Neutrophil (primary cell): ENCODE measurements around the gene GRM8.

Experiments
- H3K27ac ChIP-seq: fragments of 200-600 bp; sonication (generic); 2 replicates; pipeline ENCODE4 v1.5.1; 2016; ENCODE audit warnings: mild to moderate bottlenecking, moderate library complexity
- H3K27me3 ChIP-seq: fragments of 200-600 bp; sonication (generic); 2 replicates; pipeline ENCODE4 v1.6.0; 2016; ENCODE audit warnings: mild to moderate bottlenecking
- H3K36me3 ChIP-seq: fragments of 200-600 bp; sonication (generic); 2 replicates; pipeline ENCODE4 v1.5.1; 2017
- H3K4me1 ChIP-seq, 2 experiments: fragments of 200-600 bp in 1 of 2; sonication (generic) in 1 of 2; 1 replicate in 1 of 2; 2 replicates in 1 of 2; pipeline versions ENCODE4 v1.5.1 to v1.6.1; 2013 to 2016; ENCODE audit warnings: low read depth in 1 of 2, low read length in 1 of 2, mild to moderate bottlenecking in 1 of 2, moderate library complexity in 1 of 2; ENCODE audit not compliant: control insufficient read depth in 1 of 2, insufficient read depth in 1 of 2
- H3K4me3 ChIP-seq, 2 experiments: fragments of 200-600 bp in 1 of 2; sonication (generic) in 1 of 2; 1 replicate in 1 of 2; 2 replicates in 1 of 2; pipeline ENCODE4 v1.5.1; 2013 to 2016; ENCODE audit warnings: low read depth in 1 of 2, low read length in 1 of 2, mild to moderate bottlenecking in 1 of 2, moderate library complexity in 1 of 2
- H3K9me3 ChIP-seq: fragments of 200-600 bp; sonication (generic); 2 replicates; pipeline ENCODE4 v1.5.1; 2016
- CTCF ChIP-seq: fragments of 200-600 bp; sonication (generic); IDR thresholded peaks from 2 replicates; pipeline ENCODE4 v1.5.1; 2016; ENCODE audit warnings: antibody characterized with exemption

The GRM8 gene

GRCh38 chr7:126819197-126819484 lies 433.6 kb downstream of the GRM8 start:
- Histone ChIP-seq H3K27me3 (no peaks in the 10 kb centered on the region), H3K36me3 (no peaks in the 10 kb centered on the region), H3K9me3 (no peaks in the 10 kb centered on the region), H3K4me1 (no peaks in the 10 kb centered on the region), H3K27ac (no peak overlapping the region), H3K4me3 (no peak overlapping the region)
- TF ChIP-seq CTCF = no peak

- Histone ChIP-seq H3K4me3 (no peak overlapping the region), H3K27me3 (no peaks in the 10 kb centered on the region), H3K4me1 (no peaks in the 10 kb centered on the region), H3K36me3 (no peaks in the 10 kb centered on the region), H3K27ac (no peak overlapping the region), H3K9me3 (no peaks in the 10 kb centered on the region)
- no peak for TF ChIP-seq CTCF
Measured at GRCh38 chr7:126818393-126819196, 434.1 kb downstream of the GRM8 start.

- H3K27ac ChIP-seq = no peak overlapping the region
- H3K9me3 ChIP-seq = no peaks in the 10 kb centered on the region
- H3K4me1 ChIP-seq = no peaks in the 10 kb centered on the region
- no peak overlapping the region for H3K4me3 ChIP-seq
- H3K27me3 ChIP-seq = no peaks in the 10 kb centered on the region
- no peaks in the 10 kb centered on the region for H3K36me3 ChIP-seq
- TF ChIP-seq CTCF = no peak
Measured at GRCh38 chr7:126809188-126809587, 443.6 kb downstream of the GRM8 start.

- Histone ChIP-seq H3K27me3 (no peaks in the 10 kb centered on the region), H3K36me3 (no peaks in the 10 kb centered on the region), H3K4me3 (no peak overlapping the region), H3K4me1 (no peaks in the 10 kb centered on the region), H3K27ac (no peak overlapping the region), H3K9me3 (no peaks in the 10 kb centered on the region)
- no peak for TF ChIP-seq CTCF
Measured at GRCh38 chr7:126806614-126807013, 446.1 kb downstream of the GRM8 start.

GRCh38 chr7:126805351-126805750 lies 447.4 kb downstream of the GRM8 start:
- TF ChIP-seq CTCF = no peak
- no peaks in the 10 kb centered on the region for H3K27me3 ChIP-seq
- no peaks in the 10 kb centered on the region for H3K9me3 ChIP-seq
- H3K4me3 ChIP-seq = no peak overlapping the region
- H3K27ac ChIP-seq = no peak overlapping the region
- H3K4me1 ChIP-seq = no peaks in the 10 kb centered on the region
- H3K36me3 ChIP-seq = no peaks in the 10 kb centered on the region
